CD4-positive, alpha-beta T cell treated with Interleukin-4 for 4 hours (primary cell): ENCODE measurements around the gene HECW1.
"Not testable (repeated sequence)": the region's sequence is repeated elsewhere in the genome, so short reads cannot be mapped to it uniquely, and the experiment has no call there.

Experiments used
- DNase-seq: peaks from one replicate; pipeline ENCODE4 v3.0.0-alpha.2; 2020

HECW1 gene

GRCh38 chr7:43151076-43151475 is 38.6 kb downstream of the HECW1 start:
- no peak for DNase-seq

GRCh38 chr7:43152696-43153095 is 40.2 kb downstream of the HECW1 start:
- DNase-seq = no peak

GRCh38 chr7:43155636-43156035 is 43.2 kb downstream of the HECW1 start:
- DNase-seq = no peak

GRCh38 chr7:43163885-43164284 is 51.4 kb downstream of the HECW1 start:
- DNase-seq = no peak

GRCh38 chr7:43164757-43165156 is 52.3 kb downstream of the HECW1 start:
- DNase-seq = peak; percentile 6

GRCh38 chr7:43166686-43167085 is 54.2 kb downstream of the HECW1 start:
- no peak for DNase-seq

- DNase-seq = no peak
Measured at GRCh38 chr7:43169076-43169475, 56.6 kb downstream of the HECW1 start.

GRCh38 chr7:43170571-43170970 is 58.1 kb downstream of the HECW1 start:
- no peak for DNase-seq

GRCh38 chr7:43175570-43176200 is 63.2 kb downstream of the HECW1 start:
- no peak for DNase-seq

- DNase-seq = no peak
Measured at GRCh38 chr7:43179393-43179792, 66.9 kb downstream of the HECW1 start.

- DNase-seq = no peak
Measured at GRCh38 chr7:43192806-43193460, 80.5 kb downstream of the HECW1 start.

GRCh38 chr7:43193893-43194292 is 81.4 kb downstream of the HECW1 start:
- no peak for DNase-seq

- no peak for DNase-seq
Measured at GRCh38 chr7:43195256-43195655, 82.8 kb downstream of the HECW1 start.

GRCh38 chr7:43195768-43196167 is 83.3 kb downstream of the HECW1 start:
- DNase-seq = no peak

GRCh38 chr7:43196379-43196778 is 83.9 kb downstream of the HECW1 start:
- no peak for DNase-seq

- no peak for DNase-seq
Measured at GRCh38 chr7:43198016-43198415, 85.6 kb downstream of the HECW1 start.

GRCh38 chr7:43198599-43199090 is 86.2 kb downstream of the HECW1 start:
- DNase-seq = no peak

- no peak for DNase-seq
Measured at GRCh38 chr7:43199371-43200160, 87.1 kb downstream of the HECW1 start.

- DNase-seq = no peak
Measured at GRCh38 chr7:43201912-43202311, 89.5 kb downstream of the HECW1 start.

GRCh38 chr7:43204081-43204480 is 91.6 kb downstream of the HECW1 start:
- no peak for DNase-seq

- no peak for DNase-seq
Measured at GRCh38 chr7:43205171-43205795, 92.8 kb downstream of the HECW1 start.

- DNase-seq = no peak
Measured at GRCh38 chr7:43208242-43208641, 95.8 kb downstream of the HECW1 start.

GRCh38 chr7:43210539-43210938 is 98.1 kb downstream of the HECW1 start:
- not testable (repeated sequence) for DNase-seq
